ENCODE measurements around the gene MINDY2. TPM values are rescaled to one million over a fixed set of nuclear protein-coding genes. Genes with fewer than 3 reads are reported as not detected.
A peak's percentile ranks its signal among the peaks of the same experiment; 100 is the strongest.
"Not testable (repeated sequence)": the region's sequence is repeated elsewhere in the genome, so short reads cannot be mapped to it uniquely, and the experiment has no call there.

The MINDY2 gene
- total RNA-seq, 1 experiment from 2014 or later = 5.6 TPM

DNA sequence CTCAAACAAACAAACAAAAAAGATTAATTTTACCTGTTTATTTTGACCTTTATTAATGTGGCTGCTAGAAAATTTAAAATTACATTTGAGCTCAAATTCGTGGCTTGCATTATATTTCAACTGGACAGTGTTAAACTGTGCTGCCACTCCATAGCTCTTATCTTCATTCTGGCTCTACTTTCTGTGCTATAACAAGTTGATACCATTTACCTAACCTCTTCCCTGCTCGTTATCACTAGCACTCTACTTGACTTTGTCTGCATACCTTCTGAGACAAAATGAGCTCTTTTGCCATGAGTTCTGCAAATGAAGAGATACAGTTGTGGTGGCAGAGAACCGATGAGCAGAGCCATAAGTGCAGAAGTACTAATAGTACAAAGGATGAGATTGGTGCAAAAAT lies 26.4 kb downstream of the MINDY2 start:
- no peak for DNase-seq (ENCODE audit: low read depth)

DNA sequence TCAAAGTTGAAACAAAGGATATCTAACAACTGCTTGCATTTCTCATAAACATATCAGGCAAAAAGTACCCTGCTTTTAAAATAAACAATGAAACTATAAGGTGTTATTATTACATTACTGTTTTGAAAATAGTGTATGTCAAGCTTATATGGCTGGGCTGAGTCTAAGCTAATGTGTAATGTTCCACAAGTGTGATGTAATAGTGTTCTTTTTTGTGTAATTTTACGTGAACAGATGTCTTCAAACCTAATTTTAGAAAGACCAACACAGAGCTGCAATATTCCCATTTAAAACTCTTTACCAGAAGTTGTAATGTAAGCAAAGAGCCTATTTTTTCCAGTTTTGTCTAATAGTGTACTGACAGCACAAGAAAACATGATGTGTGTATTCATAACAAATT lies 34.0 kb downstream of the MINDY2 start:
- no peak for DNase-seq (ENCODE audit: low read depth)

DNA sequence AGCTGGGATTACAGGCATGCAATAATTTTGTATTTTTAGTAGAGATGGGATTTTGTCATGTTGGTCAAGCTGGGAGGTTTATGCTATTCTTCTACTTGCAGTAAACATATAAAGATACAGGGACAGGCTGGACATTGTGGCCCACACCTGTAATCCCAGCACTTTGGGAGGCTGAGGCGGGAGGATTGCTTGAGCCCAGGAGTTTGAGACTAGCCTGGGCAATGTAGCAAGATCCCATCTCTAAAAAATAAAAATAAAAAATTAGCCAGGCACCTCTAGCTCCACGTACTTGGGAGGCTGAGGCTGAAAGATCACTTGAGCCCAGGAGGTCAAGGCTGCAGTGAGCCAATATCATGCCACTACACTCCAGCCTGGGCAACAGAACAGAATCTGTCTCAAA lies 52.2 kb downstream of the MINDY2 start:
- not testable (repeated sequence) for DNase-seq (ENCODE audit: low read depth)

DNA sequence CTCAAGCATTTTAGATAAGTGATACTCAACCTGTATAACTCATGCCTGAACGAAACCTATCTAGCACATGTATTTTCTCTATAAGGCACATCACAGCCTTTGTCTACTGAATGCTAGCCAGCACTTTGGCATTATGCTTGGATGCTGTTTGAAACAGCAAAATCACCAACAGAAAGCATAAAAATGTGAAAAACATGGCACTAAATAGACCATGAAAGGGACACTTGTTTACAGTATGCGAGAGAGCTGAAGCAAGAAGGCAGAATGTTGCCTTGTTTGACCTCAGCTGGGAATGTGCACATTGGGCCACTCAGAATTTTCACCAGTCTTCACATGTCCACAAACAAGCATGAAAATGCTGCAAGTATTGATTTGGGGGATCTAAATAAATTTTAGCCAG lies 59.5 kb downstream of the MINDY2 start:
- no peak for DNase-seq (ENCODE audit: low read depth)

DNA sequence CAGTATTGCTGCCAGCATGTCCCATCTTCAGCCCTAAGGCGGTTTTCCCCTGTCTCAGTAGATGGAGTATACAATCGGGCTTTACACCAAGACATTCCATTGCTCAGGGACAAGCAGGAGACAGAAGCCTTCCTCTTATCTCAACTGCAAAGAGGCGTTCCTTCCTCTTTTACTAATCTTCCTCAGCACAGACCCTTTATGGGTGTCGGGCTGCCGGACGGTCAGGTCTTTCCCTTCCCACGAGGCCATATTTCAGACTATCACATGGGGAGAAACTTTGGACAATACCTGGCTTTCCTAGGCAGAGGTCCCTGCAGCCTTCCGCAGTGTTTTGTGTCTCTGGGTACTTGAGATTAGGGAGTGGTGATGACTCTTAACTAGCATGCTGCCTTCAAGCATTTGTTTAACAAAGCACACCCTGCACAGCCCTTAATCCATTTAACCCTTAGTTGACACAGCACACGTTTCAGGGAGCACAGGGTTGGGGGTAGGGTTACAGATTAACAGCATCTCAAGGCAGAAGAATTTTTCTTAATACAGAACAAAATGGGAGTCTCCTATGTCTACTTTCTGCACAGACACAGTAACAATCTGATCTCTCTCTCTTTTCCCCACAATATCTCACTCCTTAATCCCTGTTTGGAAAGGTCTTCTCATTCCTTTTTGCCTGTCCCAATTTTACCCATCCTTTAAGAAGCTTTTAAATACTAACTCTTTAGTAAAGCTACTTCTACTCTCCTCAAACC lies 62.8 kb downstream of the MINDY2 start:
- DNase-seq (ENCODE audit: low read depth) = not testable (repeated sequence)

DNA sequence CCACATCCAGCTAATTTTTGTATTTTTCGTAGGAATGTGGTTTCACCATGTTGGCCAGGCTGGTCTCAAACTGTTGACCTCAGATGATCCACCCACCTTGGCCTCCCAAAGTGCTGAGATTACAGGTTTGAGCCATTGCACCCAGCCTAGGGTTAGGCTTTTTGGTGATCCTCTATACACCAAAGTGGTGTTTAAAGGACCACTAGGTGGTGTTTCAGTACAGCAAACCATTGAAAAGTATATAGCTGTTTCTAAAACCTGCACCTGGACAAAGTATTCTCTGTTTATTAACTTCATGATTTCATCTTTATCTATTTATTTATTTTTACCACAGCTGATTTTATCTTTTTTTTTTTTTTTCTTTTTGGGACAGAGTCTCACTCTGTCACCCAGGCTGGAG lies 68.4 kb downstream of the MINDY2 start:
- peak; percentile 26 for DNase-seq (ENCODE audit: low read depth)

DNA sequence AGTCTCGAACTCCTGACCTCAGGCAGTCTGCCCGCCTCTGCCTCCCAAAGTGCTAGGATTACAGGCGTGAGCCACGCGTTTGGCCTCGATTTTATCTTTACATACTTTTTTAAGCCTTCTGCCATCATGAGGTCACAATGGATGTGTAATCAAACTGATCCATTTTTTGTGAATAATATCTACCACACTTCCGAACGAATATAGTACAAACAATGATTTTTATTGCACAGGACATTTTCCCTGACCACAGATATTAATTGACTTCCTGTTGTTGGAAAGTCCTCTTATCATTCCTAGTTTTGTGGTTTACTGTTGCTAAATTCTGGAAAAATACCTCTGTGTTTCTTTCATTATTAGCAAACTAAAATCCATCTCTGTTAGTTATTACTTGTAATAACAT lies 68.9 kb downstream of the MINDY2 start:
- DNase-seq (ENCODE audit: low read depth) = peak; percentile 24

DNA sequence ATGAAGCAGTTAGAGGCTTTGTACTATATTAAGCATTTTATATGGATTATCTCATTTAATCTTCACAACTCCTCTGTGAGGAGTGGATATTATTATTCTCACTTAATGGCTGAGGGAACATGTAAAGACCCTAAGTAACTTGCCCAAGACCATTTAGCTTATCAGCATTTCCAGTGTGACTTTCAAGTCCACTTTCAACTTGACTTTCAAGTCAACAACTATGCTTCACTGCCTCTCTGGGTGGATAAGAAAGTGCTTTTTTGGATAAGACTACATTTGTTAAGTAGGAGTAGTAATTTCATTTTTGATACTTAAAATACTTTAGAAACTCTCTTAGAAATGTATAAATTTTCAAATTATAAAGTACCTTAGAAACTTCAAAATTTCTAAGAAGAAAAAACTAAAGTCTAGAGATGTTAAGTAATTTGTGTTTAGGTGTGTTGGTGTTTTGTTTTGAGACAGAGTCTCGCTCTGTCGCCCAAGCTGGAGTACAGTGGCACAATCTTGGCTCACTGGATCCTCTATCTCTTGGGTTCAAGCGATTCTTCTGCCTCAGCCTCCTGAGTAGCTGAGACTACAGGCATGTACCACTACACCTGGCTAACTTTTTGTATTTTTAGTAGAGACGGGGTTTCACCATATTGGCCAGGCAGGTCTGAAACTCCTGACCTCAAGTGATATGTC lies 71.8 kb downstream of the MINDY2 start:
- DNase-seq (ENCODE audit: low read depth) = no peak

DNA sequence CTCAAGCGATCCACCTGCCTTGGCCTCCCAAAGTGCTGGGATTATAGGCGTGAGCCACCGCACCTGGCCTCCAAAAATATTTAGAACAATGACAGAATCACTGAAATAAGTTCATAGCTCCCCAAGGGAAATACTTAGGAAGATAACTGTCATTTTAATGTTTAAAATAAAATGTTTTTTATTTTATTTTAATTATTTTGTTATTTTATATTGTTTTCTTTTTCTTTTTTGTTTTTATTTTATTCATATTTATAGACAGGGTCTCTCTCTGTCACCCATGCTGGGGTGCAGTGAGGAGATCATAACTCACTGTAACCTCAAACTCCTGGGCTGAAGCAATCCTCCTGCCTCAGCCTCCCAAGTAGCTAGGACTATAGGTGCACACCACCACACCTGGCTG lies 80.1 kb downstream of the MINDY2 start:
- not testable (repeated sequence) for DNase-seq (ENCODE audit: low read depth)

DNA sequence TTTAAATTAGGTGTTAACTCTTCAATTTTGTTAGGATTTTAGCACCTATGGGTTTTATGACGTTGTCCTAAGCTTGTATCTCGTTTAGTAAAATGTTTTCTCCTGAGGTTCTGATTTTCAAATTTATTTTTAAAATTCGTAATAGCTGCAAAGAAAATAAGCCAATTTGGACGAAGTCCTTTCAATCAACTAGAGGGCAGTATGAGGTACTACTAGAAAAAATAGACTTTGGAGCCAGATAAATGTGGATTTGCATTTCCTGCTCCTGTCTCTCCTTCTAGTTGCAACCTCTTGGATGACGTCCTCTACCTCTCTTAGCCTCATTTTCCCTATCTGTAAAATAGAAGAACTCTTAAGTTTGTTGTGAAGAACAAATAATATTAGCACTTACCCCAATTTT lies 81.2 kb downstream of the MINDY2 start:
- no peak for DNase-seq (ENCODE audit: low read depth)

DNA sequence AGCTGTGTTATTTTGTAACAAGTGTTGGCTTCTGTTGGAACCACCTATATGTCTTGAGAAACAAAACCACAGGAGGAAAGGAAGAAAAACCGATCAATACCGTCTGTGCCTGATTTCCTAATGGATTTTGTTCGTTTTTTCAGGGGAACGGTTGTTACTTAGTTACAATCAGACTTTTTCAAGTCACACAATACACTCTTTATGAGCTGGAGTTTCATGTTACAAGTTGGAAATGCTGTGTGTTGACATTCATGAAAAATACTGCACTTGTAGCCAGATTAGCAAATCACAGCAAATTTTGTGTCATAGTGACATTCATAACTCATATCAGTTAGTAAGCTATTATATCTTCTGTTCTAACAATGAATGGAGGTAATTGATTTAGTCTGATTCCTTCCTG lies 83.5 kb downstream of the MINDY2 start:
- no peak for DNase-seq (ENCODE audit: low read depth)

DNA sequence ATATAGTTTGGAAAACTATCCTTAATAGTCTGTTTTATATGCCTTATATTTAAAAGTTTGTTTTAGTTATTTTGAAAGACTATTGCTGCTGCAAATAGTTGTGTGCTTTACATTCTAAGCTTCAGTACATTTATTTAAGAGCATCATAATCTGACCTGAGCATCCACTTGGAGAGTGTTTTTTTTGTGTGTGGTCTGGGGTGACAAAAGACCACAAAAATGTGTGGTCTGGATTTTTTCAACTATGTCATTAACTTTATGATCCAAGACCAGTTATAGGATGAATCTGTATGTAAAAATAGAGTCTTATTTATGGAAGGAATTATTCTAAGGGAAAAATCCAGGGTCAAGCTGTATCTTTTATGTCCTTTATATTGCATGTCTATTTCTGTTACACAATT lies 85.0 kb downstream of the MINDY2 start:
- DNase-seq (ENCODE audit: low read depth) = peak; percentile 16

DNA sequence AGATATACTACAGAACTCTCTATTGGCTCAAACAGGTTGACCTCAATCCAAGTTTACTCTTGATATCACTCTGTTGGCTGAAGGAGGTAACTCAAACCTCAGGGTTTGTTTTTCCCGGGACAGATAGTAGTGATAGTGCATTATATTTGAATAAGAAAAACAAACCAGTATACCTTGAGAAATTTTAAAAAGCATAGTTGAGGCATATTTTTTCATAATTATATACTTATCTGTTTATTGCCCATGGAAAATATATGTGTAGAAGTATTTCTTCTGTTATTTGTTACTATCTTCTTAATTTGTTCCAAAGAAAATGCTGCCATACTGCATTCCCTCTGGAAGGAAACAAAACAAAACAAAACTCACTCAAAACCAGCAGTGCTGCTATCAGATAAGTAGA lies 85.5 kb downstream of the MINDY2 start:
- not testable (repeated sequence) for DNase-seq (ENCODE audit: low read depth)

DNA sequence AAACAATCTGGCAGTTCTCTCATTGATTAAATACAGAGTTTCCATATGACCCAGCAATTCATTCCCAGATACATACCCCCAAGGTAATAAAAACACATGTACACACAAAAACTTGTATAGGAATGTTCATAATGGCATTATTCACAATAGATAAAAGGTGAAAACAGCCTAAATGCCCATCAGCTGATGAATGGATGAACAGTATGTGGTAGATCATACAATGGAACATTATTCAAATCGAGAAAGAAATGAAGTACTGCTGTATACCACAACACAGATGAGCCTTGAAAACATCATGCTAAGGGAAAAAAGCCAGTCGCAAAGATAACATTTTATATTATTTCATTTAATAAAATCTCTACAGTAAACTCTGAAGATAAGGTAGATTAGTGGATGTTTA lies 91.2 kb downstream of the MINDY2 start:
- no peak for DNase-seq (ENCODE audit: low read depth)

DNA sequence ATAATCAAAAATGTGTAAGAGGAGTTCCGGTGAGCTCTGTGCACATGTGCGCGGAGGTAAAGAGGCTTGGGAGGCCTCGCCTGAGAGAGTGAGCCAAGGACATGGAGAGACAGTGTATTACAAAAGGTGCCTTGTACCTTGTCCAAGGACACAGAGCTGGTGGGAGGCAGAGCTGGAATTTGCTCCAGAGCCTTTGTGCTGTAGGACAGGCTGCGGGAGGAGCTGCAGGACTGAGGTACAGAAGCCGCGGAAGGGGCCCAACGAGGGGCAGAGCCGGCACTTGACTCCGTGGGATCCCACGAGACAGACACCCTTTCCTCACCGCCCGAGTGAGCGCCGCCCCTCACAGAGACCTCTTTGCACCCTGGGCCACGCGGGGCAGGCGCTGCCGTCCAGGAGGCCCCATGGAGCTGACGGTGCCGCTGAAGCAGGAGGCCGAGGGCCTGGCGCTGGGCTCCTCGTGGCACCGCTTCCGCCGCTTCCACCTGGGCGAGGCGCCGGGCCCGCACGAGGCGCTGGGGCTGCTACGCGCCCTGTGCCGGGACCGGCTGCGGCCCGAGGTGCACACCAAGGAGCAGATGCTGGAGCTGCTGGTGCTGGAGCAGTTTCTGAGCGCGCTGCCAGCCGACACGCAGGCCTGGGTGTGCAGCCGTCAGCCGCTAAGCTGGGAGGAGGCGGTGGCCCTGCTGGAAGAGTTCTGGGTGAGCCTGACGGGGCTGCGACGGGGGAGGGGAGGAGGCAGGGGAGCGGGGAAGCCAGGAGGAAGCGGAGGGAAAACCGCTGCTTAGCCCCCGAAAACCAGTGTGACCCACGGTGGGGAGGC lies 93.7 kb downstream of the MINDY2 start:
- no peak for DNase-seq (ENCODE audit: low read depth)

DNA sequence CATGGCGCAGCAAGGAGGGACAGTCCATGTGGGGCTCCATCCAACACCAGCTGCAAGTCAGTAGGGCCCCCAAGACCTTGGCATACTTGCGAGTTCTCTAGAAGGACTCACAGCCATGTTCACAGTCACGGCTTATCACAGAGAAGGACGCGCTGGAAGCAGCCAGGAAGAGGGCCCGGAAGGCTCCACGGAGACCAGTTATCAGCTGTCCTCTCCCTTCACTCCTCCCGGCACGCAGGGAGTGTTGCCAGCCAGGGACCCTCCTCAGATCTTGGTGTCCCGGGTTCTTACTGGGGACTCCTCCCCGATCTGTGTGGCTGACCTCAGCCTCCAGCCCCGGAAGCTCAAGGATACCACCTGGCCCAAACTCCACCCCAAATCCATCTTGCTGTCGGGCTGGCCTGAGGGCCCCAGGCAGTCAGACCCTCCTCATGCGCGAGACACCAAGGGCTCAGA lies 94.4 kb downstream of the MINDY2 start:
- no peak for DNase-seq (ENCODE audit: low read depth)

DNA sequence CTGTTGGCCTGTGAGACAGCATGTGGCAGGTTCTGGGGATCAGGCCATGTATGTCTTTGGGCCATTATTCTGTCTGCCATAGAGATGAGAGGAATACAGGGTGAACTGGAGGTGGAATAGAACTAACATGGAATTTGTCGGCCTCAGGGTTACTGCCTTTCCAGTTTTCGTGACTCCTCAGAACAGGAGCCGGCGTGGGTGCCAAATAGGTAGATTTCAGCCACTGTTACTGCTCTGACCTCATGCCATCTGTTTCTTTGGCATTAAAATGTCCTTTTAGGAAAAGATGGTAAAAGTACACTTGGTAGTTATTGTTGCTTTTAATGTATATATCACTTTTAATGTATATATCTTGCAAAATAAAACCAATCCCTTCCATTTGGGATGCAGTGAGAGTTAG lies 96.8 kb downstream of the MINDY2 start:
- no peak for DNase-seq (ENCODE audit: low read depth)

DNA sequence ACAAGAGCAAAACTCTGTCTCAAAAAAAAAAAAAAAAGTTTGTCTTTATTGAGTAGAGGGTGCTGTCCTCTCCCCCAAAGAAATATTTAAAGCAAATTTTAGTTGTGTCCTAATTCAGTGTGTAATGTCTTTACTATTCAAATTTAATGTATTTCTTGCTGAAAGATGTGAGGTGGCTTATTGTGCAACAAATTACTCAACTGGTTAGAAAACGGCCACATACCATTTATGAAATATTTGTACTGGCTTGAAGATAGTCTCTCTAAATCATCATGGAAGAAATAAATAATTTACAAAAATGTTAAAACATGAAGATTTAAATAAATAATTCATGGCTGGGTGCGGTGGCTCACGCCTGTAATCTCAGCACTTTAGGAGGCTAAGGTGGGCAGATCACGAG lies 99.3 kb downstream of the MINDY2 start:
- DNase-seq (ENCODE audit: low read depth) = no peak

DNA sequence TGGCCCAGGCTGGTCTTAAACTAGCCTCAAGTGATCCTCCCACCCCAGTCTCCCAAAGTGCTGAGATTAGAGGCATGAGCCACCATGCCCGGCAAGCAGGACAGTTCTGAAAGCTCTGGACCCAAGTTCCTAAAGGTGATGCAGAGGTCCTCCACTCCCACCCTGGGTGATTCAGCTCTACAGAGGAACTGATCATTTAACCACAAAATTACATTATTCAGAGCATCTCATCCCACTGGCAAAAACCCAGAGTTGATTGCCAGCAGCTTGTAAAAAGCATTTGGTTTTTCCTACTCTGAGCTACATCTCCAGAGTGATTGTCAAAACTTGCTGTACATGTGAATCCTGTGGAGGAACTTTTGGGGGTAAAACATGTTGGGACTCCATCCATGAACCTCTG lies 102.2 kb downstream of the MINDY2 start:
- peak; percentile 65 for DNase-seq (ENCODE audit: low read depth)

DNA sequence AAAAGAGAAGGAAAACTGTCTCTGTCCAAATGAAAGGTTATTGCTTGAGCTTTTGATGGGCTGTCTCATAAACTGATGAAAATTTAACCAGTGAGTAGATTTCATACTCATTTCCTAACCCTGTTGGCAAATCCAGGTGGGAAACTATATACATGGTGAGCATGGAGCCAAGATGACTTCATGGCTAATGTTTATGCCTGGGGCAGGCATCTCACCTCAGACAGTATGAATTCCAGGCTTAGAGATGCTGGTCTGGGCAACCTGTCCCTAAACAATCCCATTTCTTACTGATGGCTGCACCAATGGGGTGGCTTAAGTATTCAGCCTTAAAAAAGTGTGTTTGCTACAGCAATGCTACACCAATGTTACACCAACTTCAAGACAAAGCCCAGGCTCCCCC lies 104.2 kb downstream of the MINDY2 start:
- DNase-seq (ENCODE audit: low read depth) = peak; percentile 45

DNA sequence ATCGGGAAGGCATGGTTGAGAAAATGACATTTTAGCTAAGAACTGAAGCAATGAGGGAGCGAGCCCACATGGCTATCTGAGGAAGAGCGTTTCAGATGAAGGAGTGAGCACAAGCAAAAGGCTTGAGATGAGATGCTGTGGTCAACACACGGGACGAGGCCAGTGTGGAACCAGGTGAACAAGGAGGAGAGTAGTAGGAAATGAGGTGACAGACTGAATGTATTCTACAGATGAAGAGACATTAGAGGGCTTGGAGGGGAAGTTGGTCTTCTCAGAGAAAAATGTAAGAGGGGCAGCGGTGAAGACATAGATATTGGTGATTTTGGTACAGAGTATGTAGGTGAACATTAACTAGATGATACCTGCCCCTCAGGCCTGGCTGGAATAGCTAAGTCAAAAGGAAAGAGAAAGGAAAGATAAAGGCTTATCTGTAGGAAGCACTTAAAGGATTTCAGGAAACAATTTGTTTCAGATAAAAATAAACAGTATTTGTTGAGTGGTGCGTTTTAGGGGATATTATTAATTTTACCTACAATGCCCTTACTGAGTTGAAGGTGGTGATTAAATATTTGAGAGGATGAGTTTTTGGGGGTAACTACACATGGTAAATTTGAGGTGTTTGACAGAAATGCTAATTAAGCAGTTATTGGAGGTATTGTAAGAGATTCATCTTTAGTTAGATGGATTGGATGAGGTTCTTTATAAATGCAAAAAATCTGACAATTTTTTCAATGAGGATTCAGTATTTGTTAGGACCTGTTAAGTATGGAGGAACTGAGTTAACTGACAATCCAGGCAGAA lies 105.4 kb downstream of the MINDY2 start:
- no peak for DNase-seq (ENCODE audit: low read depth)
